ENCODE data around the gene WDR45.

Gene WDR45

GRCh38 chrX:49053223-49054072 lies 26.2 kb downstream of the WDR45 start:
- no peak for TF ChIP-seq CTCF (IDR thresholded peaks at IDR 0.05; ENCODE audit: low read depth, low read length)
- H3K4me3 ChIP-seq (replicated peaks in 1 of 2; ENCODE audit: low read depth in 2 of 2, low read length in 2 of 2), result peak overlapping the region; percentile 49 to 52
- DNase-seq (ENCODE audit: low read depth in 2 of 2), result peak; percentile 38 to 59

- peak overlapping the region in 1 of 2 donors; percentile 30 for H3K4me3 ChIP-seq (replicated peaks in 1 of 2; ENCODE audit: low read depth in 2 of 2, low read length in 2 of 2)
- no peak for DNase-seq (ENCODE audit: low read depth in 2 of 2)
- no peak for TF ChIP-seq CTCF (IDR thresholded peaks at IDR 0.05; ENCODE audit: low read depth, low read length)
Measured at GRCh38 chrX:49043987-49044281, 35.8 kb downstream of the WDR45 start.

- peak; percentile 99 for DNase-seq (ENCODE audit: low read depth in 2 of 2)
- peak within 1 kb of the TSS; percentile 59 to 73 for H3K4me3 ChIP-seq (replicated peaks in 1 of 2; ENCODE audit: low read depth in 2 of 2, low read length in 2 of 2)
- peak; percentile 45 for TF ChIP-seq CTCF (IDR thresholded peaks at IDR 0.05; ENCODE audit: low read depth, low read length)
Measured at GRCh38 chrX:49043220-49043986, 36.3 kb downstream of the WDR45 start, which contains the start of gene TFE3. Gene TFE3, minus strand, starts transcription at chrX:49043357. Its CDS starts 131 bp downstream, at chrX:49043226.

GRCh38 chrX:49042581-49043219 lies 37.0 kb downstream of the WDR45 start:
- H3K4me3 ChIP-seq (replicated peaks in 1 of 2; ENCODE audit: low read depth in 2 of 2, low read length in 2 of 2), result peak overlapping the region; percentile 59 to 73
- DNase-seq (ENCODE audit: low read depth in 2 of 2), result peak in 1 of 2 donors; percentile 5
- TF ChIP-seq CTCF (IDR thresholded peaks at IDR 0.05; ENCODE audit: low read depth, low read length), result no peak

GRCh38 chrX:49041744-49042580 lies 37.7 kb downstream of the WDR45 start:
- TF ChIP-seq CTCF (IDR thresholded peaks at IDR 0.05; ENCODE audit: low read depth, low read length), result no peak
- peak overlapping the region; percentile 59 to 73 for H3K4me3 ChIP-seq (replicated peaks in 1 of 2; ENCODE audit: low read depth in 2 of 2, low read length in 2 of 2)
- peak; percentile 39 to 74 for DNase-seq (ENCODE audit: low read depth in 2 of 2)

- H3K4me3 ChIP-seq (replicated peaks in 1 of 2; ENCODE audit: low read depth in 2 of 2, low read length in 2 of 2), result peak overlapping the region; percentile 38 to 73
- DNase-seq (ENCODE audit: low read depth in 2 of 2), result peak; percentile 31 to 59
- no peak for TF ChIP-seq CTCF (IDR thresholded peaks at IDR 0.05; ENCODE audit: low read depth, low read length)
Measured at GRCh38 chrX:49040376-49040955, 39.2 kb downstream of the WDR45 start.
